Panc1 (cell line): ENCODE data around the gene TTF1. TPM values are rescaled to one million over a fixed set of nuclear protein-coding genes. Genes with fewer than 3 reads are reported as not detected.

Experiments
- ATAC-seq: fragments of 200-7000 bp; cut with Tn5 transposase; 2 replicates; pipeline ENCODE4 v1.9.1; 2020; ENCODE audit warnings: mild to moderate bottlenecking, moderate library complexity
- Bru-seq: library from RNA; stranded (reverse); fragments of 400-500 nt; gene quantifications from one replicate; lab custom pipeline; 2021; lab: Mats Ljungman, UMichigan
- BruChase-seq, 2 experiments: library from RNA; stranded (reverse); fragments of 400-500 nt; gene quantifications; one replicate each; lab custom pipeline; 2021; lab: Mats Ljungman, UMichigan
- BruUV-seq: library from RNA; stranded (reverse); fragments of 400-500 nt; replicated peaks from 2 replicates; lab custom pipeline; 2021; lab: Mats Ljungman, UMichigan
- CTCF ChIA-PET: fragments of 300-600 bp; sonication (Branson Sonifier 250); formaldehyde crosslinking; loops from one replicate; lab custom pipeline; 2022; ENCODE audit warnings: antibody characterized with exemption; lab: Charles Lee
- POLR2A ChIA-PET: fragments of 300-600 bp; sonication (Branson Sonifier 250); formaldehyde crosslinking; loops from one replicate; lab custom pipeline; 2022; ENCODE audit warnings: antibody characterized with exemption; lab: Charles Lee
- DNase-seq: peaks from one replicate; pipeline ENCODE4 v3.0.0-alpha.2; 2010; ENCODE audit warnings: low read depth, low spot score
- H3K27ac ChIP-seq: 2 replicates; pipeline ENCODE4 v1.5.1; 2011; ENCODE audit warnings: mild to moderate bottlenecking, low read length, inconsistent platforms
- H3K27me3 ChIP-seq: fragments of 200-500 bp; sonication (Bioruptor generic); 2 replicates; pipeline ENCODE4 v1.6.0; 2014; ENCODE audit warnings: low read length, inconsistent platforms; ENCODE audit not compliant: control insufficient read depth, insufficient read depth
- H3K36me3 ChIP-seq: fragments of 200-500 bp; sonication (Bioruptor generic); 2 replicates; pipeline ENCODE4 v1.5.1; 2014; ENCODE audit warnings: inconsistent platforms, mild to moderate bottlenecking, low read length, moderate library complexity; ENCODE audit not compliant: control insufficient read depth, insufficient read depth
- H3K4me1 ChIP-seq: 2 replicates; pipeline ENCODE4 v1.5.1; 2011; ENCODE audit warnings: inconsistent platforms, mild to moderate bottlenecking, low read length, moderate library complexity; ENCODE audit not compliant: control insufficient read depth, insufficient read depth
- H3K4me3 ChIP-seq, 2 experiments: 2 replicates each; pipeline ENCODE4 v1.5.1; 2011 to 2012; ENCODE audit warnings: low read depth in 2 of 2, low read length in 2 of 2, mild to moderate bottlenecking in 2 of 2, inconsistent platforms in 1 of 2, moderate library complexity in 1 of 2
- H3K9me3 ChIP-seq: fragments of 200-500 bp; sonication (Bioruptor generic); 2 replicates; pipeline ENCODE4 v1.5.1; 2014; ENCODE audit warnings: low read depth, mild to moderate bottlenecking, inconsistent platforms, low read length, moderate library complexity; ENCODE audit not compliant: control insufficient read depth, insufficient read depth
- CTCF ChIP-seq: fragments of 450-650 bp; IDR thresholded peaks from 2 replicates; pipeline ENCODE4 v1.5.1; 2017; ENCODE audit warnings: mild to moderate bottlenecking
- POLR2AphosphoS5 ChIP-seq: IDR thresholded peaks from 2 replicates; pipeline ENCODE4 v1.6.1; 2012; ENCODE audit warnings: mild to moderate bottlenecking, low read depth, low read length, moderate library complexity
- REST ChIP-seq, 2 experiments: IDR thresholded peaks; 2 replicates each; pipeline ENCODE4 v1.6.1; 2011 to 2012; ENCODE audit warnings: low read depth in 2 of 2, control low read depth in 1 of 2, low read length in 1 of 2, mild to moderate bottlenecking in 1 of 2, moderate library complexity in 1 of 2; ENCODE audit not compliant: insufficient read depth in 1 of 2
- SIN3A ChIP-seq: IDR thresholded peaks from 2 replicates; pipeline ENCODE4 v1.6.1; 2012; ENCODE audit warnings: low read depth, mild to moderate bottlenecking, low read length, moderate library complexity, borderline replicate concordance; ENCODE audit not compliant: insufficient read depth
- TCF7L2 ChIP-seq: IDR thresholded peaks from 2 replicates; pipeline ENCODE4 v1.6.1; 2011; ENCODE audit warnings: mild to moderate bottlenecking, low read depth, low read length, inconsistent platforms
- in situ Hi-C: cut with HindIII; loops from 2 replicates; pipeline ENCODE4 v1.10.0; 2016; ENCODE audit warnings: low sequenced_read_pairs, low pct_unique_long_range_greater_than_20kb
- intact Hi-C: fragments of 100-400 bp; cut with micrococcal nuclease; formaldehyde crosslinking; loops from one replicate; pipeline ENCODE4 v1.10.0; 2022; ENCODE audit not compliant: unreplicated experiment
- long read RNA-seq: library from polyadenylated mRNA; unstranded; transcript quantifications from one replicate; pipeline ENCODE4 v2.0.0, GENCODE V29; 2021; ENCODE audit not compliant: unreplicated experiment
- polyA plus RNA-seq: library from polyadenylated mRNA; unstranded; fragments of >200 nt; gene quantifications from one replicate; pipeline ENCODE4 v1.2.1, GENCODE V29; 2012; ENCODE audit warnings: missing spikeins; ENCODE audit not compliant: insufficient read length
- total RNA-seq: library from RNA; stranded (reverse); gene quantifications from one replicate; pipeline ENCODE4 v1.2.1, GENCODE V29; 2021; ENCODE audit not compliant: unreplicated experiment

Gene TTF1
- 8.4 TPM for total RNA-seq
- 3.7 TPM for polyA plus RNA-seq
- Bru-seq, nascent RNA = percentile 72 among the genes with signal in this experiment
- percentile 67 among the genes with signal in this experiment for BruChase-seq, experiment 1, labeled RNA remaining after a 2-hour chase
- percentile 63 among the genes with signal in this experiment for BruChase-seq, experiment 2, labeled RNA remaining after a 6-hour chase
- long read RNA-seq, partial matches to known transcripts = 8 of 14 reads
- long read RNA-seq, other reads (novel, unspliced or antisense) = 6 of 14 reads

- Histone ChIP-seq H3K9me3 (no peaks in the 10 kb centered on the region), H3K27ac (peak within 1 kb of the TSS; percentile 83), H3K4me3 (peak within 1 kb of the TSS; percentile 55 to 79), H3K36me3 (peaks cover 4% of the 10 kb centered on the region; the same call in 1 of the 2 replicates), H3K4me1 (peaks cover 9% of the 10 kb centered on the region), H3K27me3 (no peaks in the 10 kb centered on the region)
- BruUV-seq = no TSS peak
- intact Hi-C loops = no loop called here
- POLR2A ChIA-PET = interaction anchor here (0.7 kb wide), 2 partner anchors 130 to 631 kb away, joined by 9 to 10 read pairs; no protein-coding TSS in a partner anchor
- in situ Hi-C loops = no loop called here
- CTCF ChIA-PET = no interaction called here
- ATAC-seq (peak; percentile 91), DNase-seq (no peak)
- TF ChIP-seq SIN3A (peak; percentile 97), POLR2AphosphoS5 (peak; percentile 76), TCF7L2 (peak; percentile 31; the same call in 1 of the 2 replicates), CTCF (no peak)
Measured at GRCh38 chr9:132406554-132407122, at the start of gene TTF1. Gene TTF1 (minus strand): TSS chr9:132406840. CDS start chr9:132402821, 4,019 bp downstream.

- no TSS peak for BruUV-seq
Measured at GRCh38 chr9:132456241-132456640, 49.6 kb upstream of the TTF1 start.

GRCh38 chr9:132451276-132451675 is 44.6 kb upstream of the TTF1 start:
- intact Hi-C loops = no loop called here
- no peak for ATAC-seq
- in situ Hi-C loops = no loop called here

More at GRCh38 chr9:132456241-132456640, 49.6 kb upstream of the TTF1 start:
- ATAC-seq = no peak
- TF ChIP-seq POLR2AphosphoS5 = no peak
- TF ChIP-seq SIN3A = no peak
- no peak for TF ChIP-seq TCF7L2
- no peak overlapping the region for H3K4me3 ChIP-seq
- no peaks in the 10 kb centered on the region for H3K9me3 ChIP-seq
- ChIA-PET POLR2A (no interaction called here), CTCF (no interaction called here)
- H3K4me1 ChIP-seq = no peaks in the 10 kb centered on the region
- H3K36me3 ChIP-seq = no peaks in the 10 kb centered on the region
- H3K27ac ChIP-seq = no peak overlapping the region
- H3K27me3 ChIP-seq = no peaks in the 10 kb centered on the region
- no peak for DNase-seq
- intact Hi-C loops = no loop called here
- in situ Hi-C loops = no loop called here

More at GRCh38 chr9:132451276-132451675, 44.6 kb upstream of the TTF1 start:
- H3K9me3 ChIP-seq = no peaks in the 10 kb centered on the region
- H3K4me1 ChIP-seq = no peaks in the 10 kb centered on the region
- H3K27ac ChIP-seq = no peak overlapping the region
- no peak overlapping the region for H3K4me3 ChIP-seq
- TF ChIP-seq TCF7L2 (no peak), SIN3A (no peak), POLR2AphosphoS5 (no peak), REST (IDR thresholded peaks at IDR 0.05; ENCODE audit: insufficient read depth in 1 of 2, low read depth in 2 of 2, low read length in 1 of 2) (no peak), CTCF (no peak)
- POLR2A ChIA-PET = interaction anchor here (0.6 kb wide), 1 partner anchor 159 kb away, joined by 8 read pairs; no protein-coding TSS in a partner anchor
- CTCF ChIA-PET = no interaction called here
- no peaks in the 10 kb centered on the region for H3K36me3 ChIP-seq
- no peaks in the 10 kb centered on the region for H3K27me3 ChIP-seq
- no peak for DNase-seq
- BruUV-seq = no TSS peak
